Measurements from ENCODE around the gene OPA3. TPM values are rescaled to one million over a fixed set of nuclear protein-coding genes. Genes with fewer than 3 reads are reported as not detected.

Gene OPA3
- total and polyA plus RNA-seq, 12 donors = 4.3 to 34.1 (median 16.7) TPM

GRCh38 chr19:45529420-45529785, 55.2 kb downstream of the OPA3 start:
- 27 to 51% (median 33%) methylated on average over 4 to 14 of the region's 14 CpGs for WGBS, 4 donors
- no peak for TF ChIP-seq CTCF (IDR thresholded peaks at IDR 0.05)
- TF ChIP-seq POLR2A (IDR thresholded peaks at IDR 0.05) = no peak
- H3K27ac ChIP-seq = no peak overlapping the region
- DNase-seq = no peak
- H3K4me3 ChIP-seq = no peak overlapping the region
- H3K9me3 ChIP-seq (replicated peaks in 1 of 3) = no peaks in the 10 kb centered on the region
- peaks cover 18 to 19% of the 10 kb centered on the region in 2 donors for H3K4me1 ChIP-seq (replicated peaks in 1 of 2)
- no peaks in the 10 kb centered on the region for H3K27me3 ChIP-seq
- H3K36me3 ChIP-seq (replicated peaks in 1 of 2) = peaks cover 0 to 25% of the 10 kb centered on the region in 2 donors
- intact Hi-C loops (cut with DNase I) = loop anchor here (5.0 to 10.0 kb wide), 2 partner anchors 33 to 115 kb away; no protein-coding TSS in a partner anchor

DNA sequence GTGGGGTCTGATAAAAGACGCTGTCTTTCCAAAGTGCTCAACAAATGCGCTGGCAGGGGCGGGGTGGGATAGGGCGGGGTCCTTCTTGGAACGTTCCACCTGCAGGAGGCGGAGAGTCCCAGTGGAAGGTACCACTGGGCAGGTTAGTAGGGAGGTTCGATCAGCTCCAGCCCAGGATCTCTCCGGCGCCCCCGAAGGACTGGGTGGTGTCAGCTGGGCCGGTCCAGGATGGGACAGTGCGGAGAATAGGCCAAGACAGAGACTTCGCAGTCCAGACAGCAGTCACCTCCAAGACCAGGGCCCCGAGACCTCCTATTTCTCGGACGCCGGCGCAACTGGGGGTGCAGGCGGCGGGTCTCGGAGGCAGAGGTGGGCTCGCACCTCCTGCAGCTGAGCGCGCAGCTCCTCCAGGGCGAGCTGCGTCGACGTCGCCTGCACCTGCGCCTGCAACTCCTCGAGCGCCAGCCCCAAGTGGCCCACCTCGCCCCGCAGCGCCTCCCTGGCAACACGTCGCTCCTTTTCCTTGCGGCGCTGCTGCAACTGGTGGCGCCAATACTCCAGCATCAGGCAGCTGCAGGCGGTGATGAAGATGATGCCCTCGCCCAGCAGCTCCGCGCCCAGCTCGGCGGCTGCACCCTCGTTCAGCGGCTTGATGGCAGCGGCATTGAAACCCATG, 55.7 kb downstream of the OPA3 start:
- Histone ChIP-seq H3K4me3 (peak overlapping the region in 2 of 4 donors; percentile 34 to 40), H3K4me1 (replicated peaks in 1 of 2) (peaks cover 18 to 19% of the 10 kb centered on the region in 2 donors), H3K9me3 (replicated peaks in 1 of 3) (no peaks in the 10 kb centered on the region), H3K27me3 (no peaks in the 10 kb centered on the region), H3K27ac (peak overlapping the region in 3 of 5 donors; percentile 7 to 24 (median 8)), H3K36me3 (replicated peaks in 1 of 2) (peaks cover 0 to 30% of the 10 kb centered on the region in 2 donors)
- intact Hi-C loops (cut with DNase I) = loop anchor here (5.0 to 10.0 kb wide), 2 partner anchors 33 to 116 kb away; no protein-coding TSS in a partner anchor
- WGBS, 4 donors = 5 to 17% (median 7%) methylated on average over 8 to 49 of the region's 49 CpGs
- DNase-seq = peak; percentile 55 to 80 (median 74)
- TF ChIP-seq CTCF (IDR thresholded peaks at IDR 0.05) = no peak
- peak in 1 of 2 donors; percentile 3 for TF ChIP-seq POLR2A (IDR thresholded peaks at IDR 0.05)

GRCh38 chr19:45528149-45528743, 56.4 kb downstream of the OPA3 start:
- Histone ChIP-seq H3K4me3 (peak overlapping the region in 2 of 4 donors; percentile 34 to 40), H3K4me1 (replicated peaks in 1 of 2) (peaks cover 18 to 19% of the 10 kb centered on the region in 2 donors), H3K9me3 (replicated peaks in 1 of 3) (no peaks in the 10 kb centered on the region), H3K36me3 (replicated peaks in 1 of 2) (peaks cover 0 to 34% of the 10 kb centered on the region in 2 donors), H3K27ac (peak overlapping the region in 3 of 5 donors; percentile 7 to 55 (median 33)), H3K27me3 (no peaks in the 10 kb centered on the region)
- peak in 6 of 7 donors; percentile 62 to 79 (median 70) for DNase-seq
- intact Hi-C loops (cut with DNase I) = loop anchor here (5.0 to 10.0 kb wide), 2 partner anchors 34 to 117 kb away; no protein-coding TSS in a partner anchor
- TF ChIP-seq POLR2A (IDR thresholded peaks at IDR 0.05) (peak in 1 of 2 donors; percentile 4), CTCF (IDR thresholded peaks at IDR 0.05) (no peak)
- WGBS, 4 donors = 14 to 28% (median 24%) methylated on average over 15 to 17 of the region's 17 CpGs

- peaks cover 18 to 19% of the 10 kb centered on the region in 2 donors for H3K4me1 ChIP-seq (replicated peaks in 1 of 2)
- H3K36me3 ChIP-seq (replicated peaks in 1 of 2) = peaks cover 0 to 39% of the 10 kb centered on the region in 2 donors
- no peak overlapping the region for H3K4me3 ChIP-seq
- 84 to 88% (median 84%) methylated on average over 15 of the region's 15 CpGs for WGBS, 4 donors
- TF ChIP-seq POLR2A (IDR thresholded peaks at IDR 0.05) (no peak), CTCF (IDR thresholded peaks at IDR 0.05) (no peak)
- intact Hi-C loops (cut with DNase I) = loop anchor here (5.0 to 10.0 kb wide), 2 partner anchors 35 to 117 kb away; no protein-coding TSS in a partner anchor
- H3K9me3 ChIP-seq (replicated peaks in 1 of 3) = no peaks in the 10 kb centered on the region
- DNase-seq = peak in 1 of 7 donors; percentile 27
- H3K27me3 ChIP-seq = no peaks in the 10 kb centered on the region
- H3K27ac ChIP-seq = peak overlapping the region in 3 of 5 donors; percentile 7 to 55 (median 33)
These were observed 56.9 kb downstream of the OPA3 start for GRCh38 chr19:45527731-45528130.

Data from adrenal gland (tissue), 12 donors.